Psoas muscle (tissue), 8 donors: ENCODE data around the gene PTPRK. TPM values are rescaled to one million over a fixed set of nuclear protein-coding genes. Genes with fewer than 3 reads are reported as not detected.
A peak's percentile ranks its signal among the peaks of the same experiment; 100 is the strongest.

Experiments used
- ATAC-seq, 4 donors: fragments of 200-7000 bp; cut with Tn5 transposase; one replicate each; pipeline ENCODE4 v1.9.1; 2020; ENCODE audit warnings: moderate library complexity in 3 of 4, mild to moderate bottlenecking in 2 of 4
- DNase-seq, 2 donors: peaks; one replicate each; pipeline ENCODE4 v3.0.0-alpha.2; 2020
- H3K27ac ChIP-seq: fragments of 200-600 bp; one replicate; pipeline ENCODE4 v1.8.0; 2022
- H3K27me3 ChIP-seq, 3 donors: fragments of 200-600 bp in 1 of 3; one replicate each; pipeline versions ENCODE4 v1.6.1 to v1.8.0; 2013 to 2022; ENCODE audit warnings: low read length in 2 of 3, mild to moderate bottlenecking in 2 of 3, moderate library complexity in 1 of 3; ENCODE audit not compliant: insufficient read depth in 3 of 3
- H3K36me3 ChIP-seq, 2 donors: fragments of 200-600 bp in 1 of 2; one replicate each; pipeline versions ENCODE4 v1.6.1 to v1.8.0; 2013 to 2022; ENCODE audit warnings: low read depth in 1 of 2, mild to moderate bottlenecking in 1 of 2, moderate library complexity in 1 of 2; ENCODE audit not compliant: insufficient read depth in 1 of 2
- H3K4me1 ChIP-seq: fragments of 200-600 bp; one replicate; pipeline ENCODE4 v1.8.0; 2022
- H3K4me3 ChIP-seq: fragments of 200-600 bp; one replicate; pipeline ENCODE4 v1.8.0; 2022; ENCODE audit warnings: mild to moderate bottlenecking
- H3K9me3 ChIP-seq: fragments of 200-600 bp; one replicate; pipeline ENCODE4 v1.8.0; 2022
- CTCF ChIP-seq: fragments of 200-600 bp; IDR thresholded peaks from one replicate; pipeline ENCODE4 v1.8.0; 2022; ENCODE audit warnings: antibody characterized with exemption
- WGBS, 3 donors: extraction: QIAGEN DNeasy Blood & Tissue Kit; methylation state at CpG; one replicate each; pipeline versions ENCODE4 v1.1.6 to v1.1.7; 2013; 5-methylcytosine and 5-hydroxymethylcytosine counted together
- intact Hi-C, 2 donors: fragments of 100-400 bp; cut with DNase I; formaldehyde crosslinking; loops; one replicate each; pipeline versions ENCODE4 v1.11.0 to v1.14.2; 2022
- polyA plus RNA-seq, 3 donors: library from polyadenylated mRNA; stranded (reverse); fragments of 200-250 nt; gene quantifications; one replicate each; pipeline ENCODE4 v1.2.3, GENCODE V29; 2013
- total RNA-seq, 4 donors: library from RNA; stranded (reverse); fragmentation: NEBNext Ultra II Directional in 2 of 4; extraction: Animal tissue kit (Norgen Biotek cat#: 25700) in 2 of 4; gene quantifications; one replicate each; pipeline versions ENCODE4 v1.2.1 to v1.2.4, GENCODE V29; 2021 to 2023
- donor health status: healthy with polysubstance abuse.
- donor health status: DM: no; HTN: no; CAD: no; lungs with moderate emphysema.
- donor health status: Bipolar disorder and iron deficiency.
- donor health status: healthy.
- donor health status: DM: yes; HTN: yes; CAD: no.
- donor health status: DM: no; HTN: no; CAD: no.
- donor health status: DM: no; HTN: no; CAD: no.
- donor health status: DM: yes; HTN: yes; CAD: no.

The PTPRK gene
- total and polyA plus RNA-seq, 7 donors, result 3.2 to 10.6 (median 9.1) TPM

DNA sequence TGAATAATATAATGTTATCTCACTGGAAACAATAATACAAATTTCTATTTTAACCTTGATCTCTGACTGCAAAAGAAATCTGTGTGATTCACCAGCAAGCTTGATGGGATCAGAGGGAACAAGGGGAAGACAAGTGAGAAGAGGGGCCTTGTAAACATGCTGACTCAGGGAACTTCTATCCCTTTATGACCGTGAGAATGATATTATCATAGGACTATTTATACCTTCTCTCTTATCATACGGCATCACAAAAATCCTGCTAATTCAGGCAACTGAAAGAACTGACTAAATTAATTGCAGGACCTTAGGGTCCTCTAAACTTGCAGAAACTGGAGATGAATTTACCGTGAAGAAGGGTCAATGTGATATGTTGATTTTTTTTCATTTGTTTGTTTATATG, 173.3 kb downstream of the PTPRK start:
- Histone ChIP-seq H3K36me3 (no peaks in the 10 kb centered on the region), H3K27ac (no peak overlapping the region), H3K4me1 (peaks cover 7% of the 10 kb centered on the region), H3K9me3 (no peaks in the 10 kb centered on the region), H3K4me3 (no peak overlapping the region), H3K27me3 (no peaks in the 10 kb centered on the region)
- peak in 3 of 4 donors; percentile 30 to 61 (median 54) for ATAC-seq
- intact Hi-C loops, result no loop called here
- no peak for DNase-seq
- TF ChIP-seq CTCF, result no peak
- WGBS, 3 donors, result 40 to 52% (median 41%) methylated on average over 3 of the region's 3 CpGs

DNA sequence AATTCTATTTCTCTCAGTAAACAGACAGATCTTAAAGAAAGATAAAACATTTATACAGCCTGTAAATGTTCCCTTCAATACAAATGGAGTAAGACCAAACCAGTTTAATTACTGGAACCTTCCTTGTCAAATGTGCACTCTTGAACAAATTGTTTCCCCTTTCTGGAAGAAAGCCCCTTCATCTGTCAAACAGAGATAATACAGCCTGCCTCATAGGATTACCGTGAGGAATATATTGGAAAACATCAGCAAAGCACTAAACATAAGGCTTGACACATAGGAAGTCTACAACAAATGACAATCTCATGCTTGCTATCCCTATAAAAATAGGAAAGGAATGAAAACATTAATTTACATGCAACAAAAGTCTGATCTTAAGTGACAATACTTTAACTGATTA, 173.8 kb downstream of the PTPRK start:
- DNase-seq (no peak), ATAC-seq (no peak)
- H3K36me3 ChIP-seq, result no peaks in the 10 kb centered on the region
- no peaks in the 10 kb centered on the region for H3K9me3 ChIP-seq
- intact Hi-C loops, result no loop called here
- no peak for TF ChIP-seq CTCF
- no peak overlapping the region for H3K4me3 ChIP-seq
- H3K4me1 ChIP-seq, result peaks cover 7% of the 10 kb centered on the region
- 48 to 73% (median 56%) methylated on average over 1 of the region's 1 CpG for WGBS, 3 donors
- H3K27me3 ChIP-seq, result no peaks in the 10 kb centered on the region
- no peak overlapping the region for H3K27ac ChIP-seq

GRCh38 chr6:128345278-128345677, 175.1 kb downstream of the PTPRK start:
- intact Hi-C loops, result no loop called here
- H3K4me1 ChIP-seq, result peaks cover 8% of the 10 kb centered on the region
- no peak overlapping the region for H3K4me3 ChIP-seq
- H3K27me3 ChIP-seq, result no peaks in the 10 kb centered on the region
- no peaks in the 10 kb centered on the region for H3K36me3 ChIP-seq
- DNase-seq, result no peak
- WGBS, 3 donors, result 93 to 96% (median 94%) methylated on average over 4 of the region's 4 CpGs
- no peaks in the 10 kb centered on the region for H3K9me3 ChIP-seq
- TF ChIP-seq CTCF, result no peak
- no peak for ATAC-seq
- H3K27ac ChIP-seq, result no peak overlapping the region

- Histone ChIP-seq H3K4me1 (peaks cover 23% of the 10 kb centered on the region), H3K4me3 (no peak overlapping the region), H3K27ac (no peak overlapping the region), H3K9me3 (no peaks in the 10 kb centered on the region), H3K27me3 (no peaks in the 10 kb centered on the region), H3K36me3 (no peaks in the 10 kb centered on the region)
- WGBS, 3 donors, result 84 to 90% (median 86%) methylated on average over 3 of the region's 3 CpGs
- no peak for TF ChIP-seq CTCF
- intact Hi-C loops, result no loop called here
- ATAC-seq (no peak), DNase-seq (no peak)
Observed at GRCh38 chr6:128343706-128344105, 176.7 kb downstream of the PTPRK start.

DNA sequence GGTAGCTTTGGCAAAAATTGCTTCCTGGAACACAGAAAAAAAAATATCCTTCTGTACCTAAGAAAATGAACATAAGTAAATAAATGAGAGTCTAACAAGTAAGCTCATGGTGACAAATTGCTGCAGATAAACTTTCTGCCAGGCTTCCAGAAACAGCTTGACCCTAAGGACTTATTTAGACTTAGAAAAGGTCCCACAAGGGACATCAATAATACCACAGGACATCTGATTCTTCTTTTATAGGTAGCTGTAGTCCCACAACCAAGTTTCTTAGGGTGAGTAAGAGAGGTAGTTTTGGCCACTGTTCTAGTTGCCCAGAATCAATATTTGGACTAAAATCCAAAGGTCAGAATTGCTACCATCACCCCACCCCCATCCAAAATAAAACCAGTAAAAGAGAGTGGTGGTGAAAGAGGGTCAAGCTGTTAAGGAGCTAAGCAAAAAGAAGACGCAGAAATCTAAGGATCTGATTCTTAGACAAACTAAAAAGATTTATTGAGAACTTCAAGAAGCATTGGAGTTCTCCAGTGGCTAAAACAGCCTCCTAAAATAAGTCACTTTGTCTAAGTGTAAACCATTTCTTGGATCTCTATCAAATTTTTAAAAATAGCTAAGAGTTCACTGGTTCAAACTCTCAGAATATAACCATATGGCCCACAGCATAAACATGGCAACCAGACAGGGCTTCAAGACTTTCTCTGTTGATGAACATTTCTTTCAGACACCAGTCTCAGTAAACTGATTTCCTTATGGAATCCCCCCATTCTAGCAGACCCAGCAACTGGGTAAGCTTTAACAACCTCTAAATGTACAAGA, 180.6 kb downstream of the PTPRK start:
- WGBS, 3 donors, result 58 to 86% (median 68%) methylated on average over 1 of the region's 1 CpG
- Histone ChIP-seq H3K27ac (no peak overlapping the region), H3K4me1 (peaks cover 16% of the 10 kb centered on the region), H3K36me3 (no peaks in the 10 kb centered on the region), H3K9me3 (no peaks in the 10 kb centered on the region), H3K4me3 (no peak overlapping the region), H3K27me3 (no peaks in the 10 kb centered on the region)
- ATAC-seq (no peak), DNase-seq (no peak)
- no peak for TF ChIP-seq CTCF
- intact Hi-C loops, result loop anchor here in 1 of 2 donors (5.0 kb wide), 1 partner anchor 1888 kb away; no protein-coding TSS in a partner anchor
